Muscle of back (tissue), 11 donors: Measurements from ENCODE around the gene DOCK2. TPM values are rescaled to one million over a fixed set of nuclear protein-coding genes. Genes with fewer than 3 reads are reported as not detected.
"Not testable (repeated sequence)": the region's sequence is repeated elsewhere in the genome, so short reads cannot be mapped to it uniquely, and the experiment has no call there.

Experiments used
- DNase-seq, 3 donors: peaks; one replicate each; pipeline versions ENCODE4 v3.0.0 to v3.0.0-alpha.2; 2013
- polyA plus RNA-seq, 10 donors: library from polyadenylated mRNA; unstranded; fragments of 120-200 nt; gene quantifications; one replicate each; pipeline ENCODE4 v1.2.1, GENCODE V29; 2013; ENCODE audit not compliant: insufficient read length in 10 of 10

The DOCK2 gene
- polyA plus RNA-seq, 10 donors, result 3.0 to 8.6 (median 3.7) TPM

- no peak for DNase-seq
These were observed 117.7 kb downstream of the DOCK2 start for GRCh38 chr5:169754737-169755136.

DNA sequence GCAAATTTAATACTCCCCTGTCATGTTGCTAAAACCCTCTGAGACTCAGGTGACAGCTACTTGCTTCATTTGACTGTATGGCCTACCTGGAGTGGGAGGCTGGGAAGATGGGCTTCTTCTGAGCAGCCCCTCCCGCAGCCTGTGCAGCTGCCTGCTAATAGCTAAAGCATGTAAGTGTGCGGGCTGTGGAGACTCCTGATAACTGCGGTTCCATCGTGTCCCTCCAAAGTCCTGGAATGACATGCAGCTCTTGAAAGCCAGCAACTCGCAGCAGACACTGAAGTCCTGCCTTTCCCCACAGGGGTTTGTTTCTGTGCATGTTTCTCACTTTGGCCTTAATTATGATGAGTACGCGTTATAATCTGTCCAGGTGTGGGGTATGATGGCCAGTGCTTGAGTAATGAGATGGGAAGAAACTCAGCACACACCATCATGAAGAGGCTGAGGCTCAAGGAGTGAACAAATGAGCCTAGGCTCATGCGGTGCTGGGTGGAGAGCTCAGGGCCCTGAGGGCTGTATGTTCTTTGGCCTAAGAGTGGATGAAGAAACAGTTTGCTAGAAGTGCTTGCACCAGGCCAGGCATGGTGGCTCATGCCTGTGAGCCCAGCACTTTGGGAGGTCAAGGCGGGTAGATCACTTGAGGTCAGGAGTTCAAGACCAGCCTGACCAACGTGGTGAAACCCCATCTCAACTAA is 119.1 kb downstream of the DOCK2 start:
- no peak for DNase-seq

GRCh38 chr5:169757016-169757415 is 119.9 kb downstream of the DOCK2 start:
- no peak for DNase-seq

DNA sequence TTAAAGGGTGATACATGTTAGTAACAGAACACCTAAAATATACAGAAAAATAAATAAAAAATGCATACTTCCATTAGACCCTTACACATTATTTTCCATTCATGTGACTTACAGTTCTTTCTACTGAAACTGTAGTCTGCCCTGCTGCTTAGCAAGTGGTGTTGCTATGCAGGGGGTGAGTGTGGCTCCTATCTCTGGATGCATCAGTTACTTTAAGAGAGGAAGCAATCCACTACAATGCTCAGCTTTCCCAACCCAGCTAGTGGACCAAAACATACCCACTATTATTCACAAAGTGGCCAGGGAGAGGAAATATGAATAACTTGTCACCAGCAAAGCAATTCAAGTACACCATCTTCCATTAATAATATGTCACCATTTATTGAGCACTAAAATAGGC is 121.8 kb downstream of the DOCK2 start:
- no peak for DNase-seq

- DNase-seq, result no peak
These were observed 123.2 kb downstream of the DOCK2 start for GRCh38 chr5:169760229-169760628.

- peak in 1 of 3 donors; percentile 59 for DNase-seq
These were observed 125.4 kb downstream of the DOCK2 start for GRCh38 chr5:169762338-169763095.

GRCh38 chr5:169763376-169764017 is 126.4 kb downstream of the DOCK2 start:
- peak in 1 of 3 donors; percentile 18 for DNase-seq

DNA sequence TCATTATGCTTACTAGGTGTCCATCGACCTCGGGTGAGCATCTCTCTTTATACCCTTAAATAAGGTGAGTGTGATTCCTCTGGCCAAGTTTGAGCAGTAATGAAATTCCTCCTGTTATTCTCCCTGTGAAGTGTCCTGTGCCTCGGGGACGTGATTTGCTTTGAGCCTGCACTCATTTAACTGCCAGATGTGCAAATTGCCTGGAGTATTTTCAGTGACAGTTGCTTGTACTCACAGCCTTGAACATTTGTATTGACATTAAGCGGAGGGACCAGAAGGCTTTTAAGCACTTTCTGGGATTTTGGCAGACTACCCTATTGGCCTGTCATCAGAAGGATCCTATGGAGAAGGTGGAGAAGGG is 126.9 kb downstream of the DOCK2 start:
- no peak for DNase-seq

DNA sequence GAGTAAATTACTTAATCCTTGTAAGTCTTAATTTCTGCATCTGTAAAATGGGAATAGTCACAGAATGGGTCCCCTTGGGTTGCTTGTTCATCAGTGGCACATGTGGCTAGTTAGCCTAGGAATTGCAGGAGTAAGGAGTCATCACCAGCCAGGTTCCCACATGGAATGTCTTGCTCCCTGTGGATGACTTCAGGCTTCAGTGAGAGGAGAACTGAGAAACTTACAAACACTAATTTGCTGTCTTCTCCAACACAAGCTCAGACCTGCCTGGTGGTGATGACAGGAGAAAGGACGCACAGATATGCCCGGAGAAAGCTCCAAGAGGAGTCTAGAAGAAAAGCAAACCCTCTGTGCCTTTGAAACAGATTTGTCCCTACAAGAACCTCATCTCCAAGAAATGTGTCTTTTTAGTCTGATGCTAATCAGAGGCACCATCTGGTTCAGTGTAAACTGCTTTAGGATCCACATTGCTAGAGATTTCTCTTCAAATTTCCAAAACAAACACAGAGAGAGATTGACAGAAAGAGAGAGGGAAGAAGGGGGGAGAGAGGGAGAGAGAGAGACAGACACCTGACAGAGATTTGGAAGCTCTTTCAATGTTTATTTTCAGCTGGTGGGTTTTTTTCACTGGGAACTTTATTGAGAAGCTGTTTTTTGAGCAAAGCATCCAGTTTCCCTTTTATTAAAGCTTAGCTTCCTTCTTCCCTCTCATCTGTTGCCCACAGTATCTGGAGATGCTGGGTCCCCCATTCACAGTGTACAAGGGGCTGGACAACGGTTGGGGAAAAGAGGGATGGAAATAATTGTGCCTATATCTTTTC is 128.3 kb downstream of the DOCK2 start:
- peak in 1 of 3 donors; percentile 33 for DNase-seq

- DNase-seq, result not testable (repeated sequence)
These were observed 129.9 kb downstream of the DOCK2 start for GRCh38 chr5:169766943-169767342.

DNA sequence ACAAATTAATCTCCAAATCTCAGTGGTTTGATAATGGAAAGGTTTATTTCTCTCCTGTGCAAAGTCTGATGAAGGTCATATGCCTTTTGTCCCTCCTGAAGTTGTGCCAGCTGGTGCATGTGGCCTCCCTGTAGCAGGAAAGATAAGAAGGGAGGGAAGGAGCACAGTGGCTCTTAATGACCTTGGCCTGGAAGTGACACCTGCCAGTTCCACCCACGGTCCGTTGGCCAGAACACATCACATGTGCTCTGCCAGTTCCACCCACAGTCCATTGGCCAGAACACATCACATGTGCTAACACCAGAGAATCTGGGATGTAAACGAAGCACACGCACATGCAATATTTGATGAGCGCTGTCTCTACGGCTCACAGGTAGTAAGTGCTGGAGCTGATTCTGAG is 130.9 kb downstream of the DOCK2 start:
- no peak for DNase-seq

DNA sequence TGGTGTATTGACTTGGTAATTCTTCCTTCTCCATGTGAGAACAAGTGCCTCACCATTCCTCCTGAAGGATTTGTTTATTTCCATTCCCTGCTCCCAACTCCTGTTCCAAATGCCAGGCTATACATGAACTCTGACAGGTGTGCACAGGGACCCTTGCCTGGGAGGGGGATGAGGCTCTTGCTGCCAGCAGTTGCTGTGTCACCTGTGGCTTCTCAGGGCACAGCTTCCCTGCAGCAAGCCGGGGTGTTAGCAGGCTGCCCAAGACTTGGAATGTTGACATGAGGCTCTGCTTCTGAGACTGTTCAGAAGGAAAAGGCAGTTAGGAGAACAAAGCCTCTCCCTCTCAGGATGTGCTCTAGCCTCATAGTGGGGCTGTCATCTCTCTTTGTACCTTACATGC is 131.3 kb downstream of the DOCK2 start:
- DNase-seq, result no peak

- no peak for DNase-seq
These were observed 133.0 kb downstream of the DOCK2 start for GRCh38 chr5:169770109-169770508.

DNA sequence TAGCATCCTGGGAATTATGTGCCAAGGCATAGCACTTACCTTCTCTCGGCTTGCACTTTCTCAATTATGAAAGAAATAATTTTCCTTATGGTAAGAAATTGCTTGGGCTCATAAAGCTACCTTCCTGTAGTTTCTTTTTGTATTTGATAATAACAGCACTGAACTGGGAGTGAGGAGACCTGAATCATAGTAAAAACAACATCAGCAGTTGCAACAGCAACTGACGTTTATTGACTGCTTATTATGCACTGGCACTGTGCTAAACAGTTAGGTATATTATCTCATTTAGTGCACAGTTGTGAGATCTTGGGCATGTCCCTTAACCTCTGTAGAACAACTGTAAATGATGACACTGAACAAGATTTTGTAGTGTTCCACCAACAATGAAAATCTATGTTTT is 135.2 kb downstream of the DOCK2 start:
- no peak for DNase-seq

DNA sequence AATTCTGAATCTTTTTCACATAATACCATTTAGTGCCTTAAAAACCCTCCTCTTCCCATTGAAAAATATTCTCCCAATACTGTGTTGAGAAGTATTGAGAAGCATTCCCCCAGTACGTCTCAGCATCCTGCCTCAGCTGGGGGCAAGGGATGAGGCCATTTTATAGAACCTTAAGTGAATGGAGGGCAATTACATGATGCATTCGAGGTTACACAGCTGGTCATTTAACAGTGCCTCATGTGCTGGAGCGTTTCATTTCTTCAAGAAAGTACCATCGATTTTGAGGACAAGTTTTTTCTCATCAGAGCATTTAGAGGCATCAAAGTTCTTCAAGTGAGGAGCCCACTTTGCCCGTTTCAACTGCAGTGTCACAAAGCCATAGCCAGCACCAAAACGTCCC is 135.6 kb downstream of the DOCK2 start:
- no peak for DNase-seq

GRCh38 chr5:169777159-169777558 is 140.1 kb downstream of the DOCK2 start:
- DNase-seq, result no peak

DNA sequence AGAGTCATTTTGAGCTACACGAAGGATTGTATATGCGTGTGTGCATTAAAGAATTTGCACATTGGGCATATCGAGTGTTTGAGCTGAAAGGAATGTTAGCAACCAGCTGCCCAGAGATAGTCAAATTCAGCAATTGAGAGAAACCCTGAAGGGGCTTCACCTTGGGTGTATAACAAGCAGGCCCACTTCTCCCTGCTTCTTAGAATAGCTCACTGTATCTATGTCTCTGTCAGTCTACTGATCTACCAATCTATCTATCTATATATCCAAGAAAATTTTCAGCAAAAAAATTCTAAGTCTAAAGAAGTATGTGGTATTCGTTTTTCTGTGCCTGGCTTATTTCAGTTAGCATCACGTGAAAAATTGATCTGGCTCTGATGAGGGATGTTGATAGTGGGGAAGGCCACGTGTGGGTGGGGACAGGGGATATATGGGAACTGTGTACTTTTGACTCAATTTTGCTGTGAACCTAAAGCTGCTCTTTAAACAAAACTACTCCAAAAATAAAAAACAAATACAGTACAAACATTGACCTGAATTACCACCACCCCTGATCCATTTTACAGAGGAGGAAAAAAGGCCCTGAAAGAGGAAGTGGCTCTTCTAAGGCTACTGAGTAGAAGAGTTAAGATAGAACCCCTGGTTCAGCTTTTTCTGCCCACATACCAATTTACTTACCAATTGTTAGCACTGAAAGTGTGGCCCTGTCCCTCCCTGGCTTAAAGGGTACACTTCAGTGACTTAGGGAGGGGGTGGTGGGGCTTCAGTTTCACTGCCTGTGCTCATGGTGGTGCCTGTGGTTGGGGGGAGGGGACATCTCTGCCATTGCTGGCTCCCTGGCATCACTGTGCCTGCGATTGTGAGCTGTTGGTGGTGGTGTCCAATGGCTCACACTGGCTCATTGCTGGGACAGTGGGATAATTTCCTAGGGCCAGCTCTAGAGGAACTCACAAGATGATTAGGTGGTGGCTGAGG is 141.8 kb downstream of the DOCK2 start:
- no peak for DNase-seq

DNA sequence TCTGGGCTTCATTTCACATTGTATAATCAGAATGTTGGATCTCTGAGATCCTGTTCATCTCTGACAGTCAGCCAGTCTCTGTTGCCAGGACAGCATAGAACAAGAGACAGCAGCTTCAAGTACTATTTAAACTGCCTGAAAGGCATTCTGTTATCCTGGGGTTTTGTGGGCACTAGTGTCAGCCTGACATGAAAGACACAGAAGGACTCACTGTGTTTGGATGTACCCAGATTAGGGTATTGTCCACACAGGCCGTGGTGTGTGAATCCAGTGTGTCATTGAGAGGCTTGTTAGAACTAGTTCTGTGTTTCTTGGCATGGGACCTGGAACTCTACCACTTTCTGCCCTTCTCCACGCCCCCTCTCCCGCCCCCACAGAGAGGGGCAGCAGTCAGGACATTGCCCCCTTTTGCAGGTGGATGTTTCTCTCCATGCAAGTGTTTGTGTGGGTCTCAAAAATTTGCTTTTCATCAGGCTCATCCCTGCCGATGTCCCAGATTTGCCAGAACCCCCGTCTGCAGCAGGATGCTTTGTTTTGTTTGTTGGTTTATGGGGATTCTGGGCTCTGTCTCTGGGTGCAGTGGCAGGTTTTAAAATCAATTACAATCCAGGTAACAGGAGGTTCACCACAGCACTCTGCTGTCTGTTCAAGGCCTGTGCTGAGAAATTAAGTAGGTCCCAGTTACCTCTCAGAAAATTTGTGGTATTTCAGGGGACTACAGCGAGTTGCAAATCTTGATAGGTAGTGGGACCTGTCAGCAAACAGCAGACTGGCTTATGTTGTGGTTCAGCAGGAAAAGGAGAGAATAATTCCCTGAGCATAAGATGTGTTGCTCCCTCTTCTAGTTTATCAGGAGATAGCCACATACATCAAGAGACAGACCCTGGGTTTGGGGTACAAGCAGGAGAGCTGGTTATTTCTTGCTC is 144.6 kb downstream of the DOCK2 start:
- no peak for DNase-seq

DNA sequence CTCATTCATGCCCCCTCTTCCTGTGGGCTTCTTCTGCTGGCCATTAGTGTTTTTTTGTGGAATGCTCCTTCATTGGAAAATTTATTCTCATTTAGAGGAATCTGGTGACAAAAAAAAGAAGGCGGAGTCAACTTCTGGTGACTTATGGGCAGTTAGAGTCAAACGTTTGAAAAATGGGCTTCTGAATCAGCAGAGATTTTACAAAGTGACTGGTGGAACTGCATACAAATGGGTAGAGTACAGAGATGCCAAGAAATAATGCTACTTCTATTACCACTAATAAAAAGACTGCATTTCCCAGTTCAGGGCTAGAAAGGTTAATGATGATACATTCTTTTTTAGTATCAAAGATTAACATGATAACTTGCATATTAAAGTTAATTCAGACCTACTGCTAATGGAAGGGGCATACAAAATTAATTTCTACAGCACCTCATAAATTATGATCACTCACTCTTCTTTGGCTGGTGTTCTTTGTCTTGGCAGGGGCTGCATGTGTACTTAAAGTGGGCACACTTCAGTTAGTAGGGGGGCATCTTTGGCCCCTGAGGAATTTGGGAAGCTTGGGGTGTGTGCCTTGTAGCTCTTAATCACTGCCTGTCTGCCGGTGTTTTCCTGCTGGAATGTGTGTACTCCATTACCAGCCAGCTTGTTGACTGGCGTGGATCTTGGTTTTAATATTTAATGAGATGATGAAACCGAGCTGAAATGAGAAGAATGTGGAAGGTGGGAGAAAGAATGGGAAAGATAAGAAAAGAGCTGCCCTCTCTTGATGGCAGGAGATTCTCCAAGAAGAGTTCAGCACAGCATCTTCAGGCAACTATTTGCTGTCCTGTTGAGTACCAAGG is 148.9 kb downstream of the DOCK2 start:
- DNase-seq, result no peak
